Inferior parietal cortex (tissue), 1 donor: ENCODE data around the gene CCDC80.

Experiments
- DNase-seq: peaks from one replicate; pipeline ENCODE4 v3.0.0-alpha.2; 2016; ENCODE audit errors: extremely low spot score

Gene CCDC80, protein sequence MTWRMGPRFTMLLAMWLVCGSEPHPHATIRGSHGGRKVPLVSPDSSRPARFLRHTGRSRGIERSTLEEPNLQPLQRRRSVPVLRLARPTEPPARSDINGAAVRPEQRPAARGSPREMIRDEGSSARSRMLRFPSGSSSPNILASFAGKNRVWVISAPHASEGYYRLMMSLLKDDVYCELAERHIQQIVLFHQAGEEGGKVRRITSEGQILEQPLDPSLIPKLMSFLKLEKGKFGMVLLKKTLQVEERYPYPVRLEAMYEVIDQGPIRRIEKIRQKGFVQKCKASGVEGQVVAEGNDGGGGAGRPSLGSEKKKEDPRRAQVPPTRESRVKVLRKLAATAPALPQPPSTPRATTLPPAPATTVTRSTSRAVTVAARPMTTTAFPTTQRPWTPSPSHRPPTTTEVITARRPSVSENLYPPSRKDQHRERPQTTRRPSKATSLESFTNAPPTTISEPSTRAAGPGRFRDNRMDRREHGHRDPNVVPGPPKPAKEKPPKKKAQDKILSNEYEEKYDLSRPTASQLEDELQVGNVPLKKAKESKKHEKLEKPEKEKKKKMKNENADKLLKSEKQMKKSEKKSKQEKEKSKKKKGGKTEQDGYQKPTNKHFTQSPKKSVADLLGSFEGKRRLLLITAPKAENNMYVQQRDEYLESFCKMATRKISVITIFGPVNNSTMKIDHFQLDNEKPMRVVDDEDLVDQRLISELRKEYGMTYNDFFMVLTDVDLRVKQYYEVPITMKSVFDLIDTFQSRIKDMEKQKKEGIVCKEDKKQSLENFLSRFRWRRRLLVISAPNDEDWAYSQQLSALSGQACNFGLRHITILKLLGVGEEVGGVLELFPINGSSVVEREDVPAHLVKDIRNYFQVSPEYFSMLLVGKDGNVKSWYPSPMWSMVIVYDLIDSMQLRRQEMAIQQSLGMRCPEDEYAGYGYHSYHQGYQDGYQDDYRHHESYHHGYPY

DNA sequence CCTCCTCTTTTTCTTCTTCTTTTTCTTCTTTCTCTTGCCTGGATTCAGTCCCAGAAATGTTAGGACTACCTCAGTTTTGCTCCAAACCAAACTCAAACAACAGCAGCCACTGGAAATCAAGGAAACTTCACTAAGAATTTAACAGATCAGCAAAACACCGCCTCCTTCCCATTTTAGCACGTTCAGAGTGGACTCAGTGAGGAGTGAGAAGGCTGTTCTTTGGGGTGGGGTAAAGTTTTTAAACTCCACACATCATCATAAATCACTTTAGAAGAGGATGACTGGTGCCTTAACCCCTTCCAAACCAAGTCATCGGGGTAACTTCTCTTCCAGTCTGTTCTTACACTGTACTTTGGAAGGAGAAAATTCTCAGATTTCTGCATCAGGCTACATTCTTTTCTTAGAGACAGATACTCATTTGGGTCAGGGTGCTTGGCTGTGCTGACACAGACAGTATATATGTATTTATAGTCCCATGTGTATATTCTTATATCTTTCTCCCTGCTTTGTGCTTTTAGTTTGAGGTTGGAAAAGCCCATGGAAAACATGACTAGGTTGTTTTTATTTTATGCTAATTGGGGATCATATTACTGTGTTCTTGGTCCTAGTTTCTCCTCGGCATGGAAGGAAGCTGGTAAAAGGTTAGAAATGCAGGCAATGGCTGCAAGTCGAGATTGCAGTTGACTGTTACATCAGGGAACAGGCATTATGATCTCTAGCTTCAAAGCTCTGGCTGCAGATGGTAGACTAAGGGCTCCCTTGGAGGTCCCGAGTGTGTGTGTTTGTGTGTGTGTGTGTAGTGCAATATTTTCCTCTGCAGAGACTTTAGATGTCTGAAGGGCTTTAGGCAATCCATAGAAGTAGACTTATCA is at the start of gene CCDC80:
Gene CCDC80, minus strand, starts transcription at position 214 of the 872 bp plus-strand sequence. CDS start 1,238 bp downstream, outside the sequence.
- no peak for DNase-seq

DNA sequence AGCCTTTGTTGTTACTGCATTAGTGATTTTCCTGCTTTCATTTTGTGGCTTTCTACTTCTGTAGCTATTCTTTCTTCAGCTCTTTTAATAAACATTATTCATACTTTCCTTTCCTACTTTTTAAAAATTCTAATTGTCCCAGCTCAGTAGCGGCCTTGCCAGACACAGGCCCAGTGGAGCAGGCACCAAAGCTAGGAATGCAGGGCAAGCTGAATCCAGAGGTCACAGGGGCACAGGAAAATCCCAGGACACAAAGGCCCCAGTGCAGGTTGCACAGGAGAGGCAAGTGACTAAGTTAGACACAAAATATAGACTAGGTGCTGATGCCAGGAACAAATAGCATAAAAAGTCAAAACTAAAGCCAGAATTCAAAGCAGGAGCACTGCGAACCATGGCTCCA is 49.0 kb upstream of the CCDC80 start:
- no peak for DNase-seq

DNA sequence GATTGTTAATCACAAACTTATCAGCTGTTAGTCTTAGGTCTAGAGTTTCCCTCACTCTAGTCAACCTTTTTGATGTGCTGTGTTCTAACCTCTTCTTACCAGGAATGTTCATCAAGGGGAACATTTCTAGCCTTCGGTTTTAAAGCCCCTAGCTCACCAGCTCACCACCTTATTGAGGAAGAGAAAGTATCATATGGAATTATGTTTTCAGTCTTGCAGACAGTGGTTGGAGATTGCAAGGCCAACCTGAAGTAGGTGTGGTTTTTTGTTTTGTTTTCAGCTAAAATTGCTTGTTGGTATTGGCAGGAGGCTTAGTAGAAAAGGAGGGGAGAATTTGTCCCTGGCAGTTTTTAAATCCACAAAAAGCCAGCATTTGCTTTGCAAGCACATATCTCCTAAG is 48.4 kb upstream of the CCDC80 start:
- no peak for DNase-seq

DNA sequence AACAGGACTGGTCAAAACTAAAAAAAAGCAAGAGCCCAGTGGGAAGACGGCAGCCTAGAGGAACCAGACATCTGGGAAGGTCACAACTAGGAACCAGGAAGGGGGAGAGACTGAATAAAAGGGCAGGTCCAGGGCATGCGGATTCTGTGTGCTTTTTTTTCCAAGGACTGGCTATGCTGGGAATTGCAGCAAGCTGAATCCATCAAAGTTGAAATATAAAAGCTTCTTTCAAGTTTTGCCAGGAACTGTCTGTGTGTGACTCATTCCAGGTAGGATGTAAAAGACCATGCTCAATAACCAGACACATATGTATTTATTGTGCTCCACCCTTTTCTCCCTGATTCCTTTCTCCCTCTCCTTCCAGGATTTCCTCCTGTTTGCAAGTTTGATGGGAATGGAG is 47.9 kb upstream of the CCDC80 start:
- no peak for DNase-seq

DNA sequence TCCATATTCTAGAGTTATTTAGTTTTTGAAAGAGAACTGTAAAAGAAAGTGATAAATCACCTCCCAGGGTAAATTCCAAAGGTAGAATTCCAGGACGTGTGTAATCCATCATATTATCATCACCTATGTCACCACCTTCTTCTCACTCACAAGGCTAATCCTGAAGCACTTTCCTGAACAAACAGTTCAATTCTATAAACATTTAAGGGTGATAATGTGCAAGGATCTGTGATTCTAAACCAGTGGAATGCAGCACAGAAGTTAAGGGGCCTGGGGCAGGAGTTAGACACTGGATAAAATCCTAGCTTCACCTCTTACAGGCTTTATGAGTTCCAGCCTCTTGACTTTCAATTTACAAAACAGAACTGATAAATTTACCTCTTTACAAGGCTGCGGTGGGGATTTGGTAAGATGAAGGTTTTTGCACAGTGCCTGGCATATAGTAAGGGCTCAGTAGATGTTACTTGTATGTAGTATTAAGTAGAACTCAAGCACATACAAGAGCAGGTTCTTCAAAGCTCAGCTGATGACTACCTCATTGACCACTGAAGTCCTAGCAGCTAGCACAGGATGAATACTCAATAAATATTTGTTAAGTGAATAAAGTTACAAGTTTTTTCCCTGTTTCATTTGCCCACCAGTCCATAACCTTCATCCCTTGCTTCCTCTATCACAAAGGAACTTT is 47.3 kb upstream of the CCDC80 start:
- DNase-seq: no peak

DNA sequence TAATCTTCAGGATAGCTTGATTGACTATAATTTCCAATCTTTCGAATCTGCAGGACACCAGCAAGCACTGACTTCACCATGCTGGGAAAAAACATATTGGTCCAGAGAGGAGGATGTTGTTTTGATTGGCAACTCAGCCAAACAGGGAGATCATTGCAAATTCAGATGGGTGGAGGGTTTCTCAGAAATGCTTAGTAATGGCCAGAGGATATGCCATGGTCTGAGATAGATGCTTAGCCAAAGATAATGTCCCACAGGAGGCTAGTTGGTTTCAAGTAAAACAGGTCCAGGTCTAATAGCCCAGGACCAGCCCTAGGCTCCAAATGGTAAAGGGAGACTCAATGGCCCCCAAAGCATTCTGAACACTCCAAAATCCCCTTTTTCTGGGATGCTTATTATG is 46.7 kb upstream of the CCDC80 start:
- no peak for DNase-seq

DNA sequence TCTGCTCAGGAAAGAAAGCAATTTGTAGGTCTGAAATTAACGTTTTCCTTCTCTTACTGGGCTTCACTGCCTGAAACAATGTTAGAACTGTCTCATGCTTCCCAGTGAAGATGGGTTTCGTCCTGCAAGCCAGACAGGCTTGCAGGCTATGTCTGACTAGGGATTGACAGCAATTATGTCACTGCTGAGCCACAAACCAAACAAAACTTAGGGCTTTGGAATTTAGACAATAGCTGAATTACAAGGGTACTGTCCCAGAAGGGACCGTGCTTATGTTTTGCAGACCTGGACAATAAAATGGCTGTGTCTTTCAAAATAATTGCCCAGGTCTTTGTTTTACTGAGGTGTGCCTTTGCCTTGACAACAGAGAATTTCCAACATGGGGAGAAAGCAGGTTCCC is 46.3 kb upstream of the CCDC80 start:
- no peak for DNase-seq

DNA sequence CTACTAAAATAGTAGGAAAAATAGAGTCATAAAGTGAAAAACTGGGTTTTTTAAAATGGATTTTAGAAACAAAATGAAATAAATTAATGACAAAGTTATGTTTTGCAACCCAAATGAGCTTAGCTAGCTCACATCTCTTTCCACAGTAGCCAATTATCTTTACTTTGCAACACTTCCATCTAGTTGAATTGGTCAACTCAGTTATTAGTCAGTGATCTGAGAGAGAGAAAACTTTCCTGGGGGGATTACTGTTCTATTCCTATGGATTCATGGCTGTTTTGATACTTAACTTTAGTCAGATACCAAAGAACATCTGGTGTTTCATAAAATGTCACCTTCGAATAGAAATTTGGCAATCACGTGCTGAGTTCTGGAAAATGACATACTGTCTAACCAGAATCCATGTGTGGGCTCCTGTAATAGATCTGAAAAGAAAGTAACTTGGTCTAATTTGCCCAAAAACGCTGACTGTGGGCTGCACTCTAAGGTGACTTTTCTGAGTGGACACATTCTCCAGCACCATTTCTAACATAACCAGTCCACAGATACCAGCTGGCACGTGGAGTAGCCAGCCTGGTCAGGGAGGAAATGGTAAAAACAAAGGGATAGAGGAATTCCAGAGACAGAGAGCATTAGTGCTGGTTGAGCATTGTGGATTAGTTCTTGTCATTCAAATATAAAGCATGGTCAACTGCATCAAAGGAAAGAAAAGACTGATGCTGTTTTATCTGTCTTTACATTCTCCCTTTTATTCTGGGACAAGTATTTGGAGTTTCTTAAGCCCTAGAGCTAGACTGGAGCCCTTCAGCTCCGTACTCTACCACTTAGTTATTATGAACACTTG is 45.2 kb upstream of the CCDC80 start:
- DNase-seq: no peak

DNA sequence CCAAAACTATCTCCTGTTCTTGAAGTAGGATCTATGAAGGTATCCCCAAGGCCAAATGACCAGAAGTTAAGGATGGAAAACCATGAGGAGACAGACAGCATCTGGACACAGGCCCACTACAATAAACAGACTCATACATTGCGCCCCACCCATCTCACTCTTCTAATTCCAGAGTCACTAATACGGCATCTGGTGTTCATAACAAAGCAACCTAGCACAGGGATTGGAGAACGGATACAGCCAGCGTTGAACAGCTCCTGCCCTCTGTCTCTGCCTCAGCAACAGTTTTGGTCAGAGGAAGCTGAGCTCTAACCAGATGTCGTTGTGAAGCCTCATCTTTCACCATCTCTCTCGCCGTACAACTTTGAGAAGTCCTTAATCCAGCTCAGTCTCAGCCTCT is 44.5 kb upstream of the CCDC80 start:
- DNase-seq: no peak

DNA sequence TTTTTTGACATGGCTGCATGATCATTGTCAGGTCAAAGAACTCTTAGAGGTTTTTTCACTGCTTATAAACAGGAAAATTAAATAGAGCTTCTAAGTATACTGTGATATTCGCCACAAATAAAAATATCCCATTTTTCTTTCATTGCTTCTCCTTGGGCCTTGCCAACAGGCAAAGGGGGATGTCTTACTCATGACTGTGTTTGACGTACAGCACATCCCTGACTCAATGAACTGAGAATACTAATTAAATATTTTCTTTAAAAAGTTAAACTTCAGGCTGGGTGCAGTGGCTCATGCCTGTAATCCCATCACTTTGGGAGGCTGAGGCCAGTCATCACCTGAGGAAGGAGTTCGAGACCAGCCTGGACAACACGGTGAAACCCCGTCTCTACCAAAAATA is 41.4 kb upstream of the CCDC80 start:
- no peak for DNase-seq

DNA sequence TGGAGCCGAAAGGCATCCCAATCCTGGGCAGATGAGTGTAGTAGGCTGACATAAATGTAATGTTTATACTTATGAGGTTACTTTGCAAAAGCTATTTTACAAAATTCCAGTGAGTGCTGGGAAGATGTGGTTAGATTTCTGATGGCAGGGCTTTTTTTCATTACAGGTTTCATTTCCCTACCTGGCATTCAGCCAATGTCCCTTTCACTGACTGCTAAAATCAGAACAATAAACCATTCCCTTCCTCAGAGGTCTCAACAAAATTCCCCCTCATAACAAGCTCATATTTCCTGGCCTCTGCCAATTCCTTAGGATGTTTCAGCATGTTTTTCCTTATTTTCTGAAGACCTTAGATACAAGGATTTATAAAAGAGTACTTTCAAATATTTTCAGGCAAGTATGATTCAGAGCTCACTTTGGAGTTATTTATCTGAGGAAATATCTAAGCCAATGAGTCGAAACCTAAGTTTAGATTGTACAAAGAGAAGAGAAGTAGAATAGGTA is 40.9 kb upstream of the CCDC80 start:
- DNase-seq: no peak

DNA sequence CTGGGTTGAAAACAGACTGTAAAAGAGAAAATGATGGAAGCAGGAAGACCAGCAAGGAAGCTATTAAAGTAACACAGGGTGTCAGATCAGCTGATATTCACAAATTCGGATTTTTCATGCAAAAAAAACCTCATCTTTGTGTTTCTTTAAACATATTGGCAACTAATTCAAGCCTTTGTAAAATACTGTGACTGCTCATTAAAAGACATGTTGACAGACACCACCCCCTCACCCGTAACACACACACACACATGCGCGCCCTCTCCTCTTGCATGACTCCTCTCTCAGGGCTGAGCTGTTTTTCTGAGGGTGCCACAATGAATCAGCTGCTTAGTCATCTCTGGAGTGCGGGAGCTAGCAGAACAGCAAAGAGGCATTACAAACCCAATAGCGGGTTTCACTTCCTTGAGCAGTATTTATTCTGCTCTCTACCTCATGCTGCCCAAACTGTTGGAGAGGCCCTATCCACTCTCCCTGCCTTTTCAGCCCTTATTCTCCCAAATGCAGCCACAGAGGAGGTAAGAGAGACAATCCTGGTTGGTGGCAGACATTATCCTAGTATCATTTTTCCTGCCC is 35.8 kb upstream of the CCDC80 start:
- DNase-seq: peak; percentile 62

DNA sequence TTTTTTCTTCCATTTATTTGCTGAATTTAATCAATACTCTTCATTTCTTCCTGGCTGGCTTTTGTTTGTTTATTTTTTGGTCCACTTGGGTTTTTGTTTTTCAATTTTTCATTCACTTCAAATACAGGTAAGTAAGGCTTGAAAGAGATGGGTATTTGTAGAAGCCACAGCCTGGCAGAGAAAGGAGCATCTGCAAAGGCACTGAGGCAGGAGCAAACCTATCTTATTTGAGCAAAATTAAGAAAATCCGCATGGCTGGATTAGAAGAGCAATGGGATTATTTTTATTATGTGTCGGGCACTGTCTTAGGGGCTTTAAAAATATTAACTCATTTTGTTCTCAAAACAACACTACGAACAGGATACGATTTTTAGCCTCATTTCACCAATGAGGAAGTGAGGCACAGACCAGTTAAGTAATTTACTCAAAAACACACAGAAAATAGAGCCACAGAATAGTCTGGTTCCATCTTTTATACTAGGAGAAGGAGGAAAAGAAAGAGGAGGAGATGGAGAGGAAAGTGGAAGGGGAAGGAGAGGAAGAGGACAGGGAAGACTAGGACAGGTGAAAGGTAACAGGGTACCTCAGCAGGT is 35.1 kb upstream of the CCDC80 start:
- no peak for DNase-seq

DNA sequence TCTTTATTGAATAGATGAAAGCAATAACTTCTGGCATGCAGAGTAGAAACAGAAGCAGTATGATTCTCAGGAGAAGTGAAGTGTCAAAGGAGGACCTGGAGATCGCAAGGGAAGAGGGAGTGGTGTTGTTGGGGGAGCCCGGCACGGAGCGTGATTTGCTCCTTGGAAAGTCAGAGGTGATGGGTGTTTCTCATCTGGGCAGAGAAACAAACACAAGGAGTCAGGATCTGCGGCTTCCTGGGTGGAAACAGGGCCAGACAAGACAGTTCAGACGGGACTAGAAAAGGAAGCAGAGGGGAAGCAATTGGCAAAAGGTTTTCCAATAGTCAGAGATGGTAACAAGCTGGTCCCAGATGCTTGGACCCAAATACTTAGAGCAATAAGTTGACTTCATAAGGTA is 34.4 kb upstream of the CCDC80 start:
- no peak for DNase-seq

DNA sequence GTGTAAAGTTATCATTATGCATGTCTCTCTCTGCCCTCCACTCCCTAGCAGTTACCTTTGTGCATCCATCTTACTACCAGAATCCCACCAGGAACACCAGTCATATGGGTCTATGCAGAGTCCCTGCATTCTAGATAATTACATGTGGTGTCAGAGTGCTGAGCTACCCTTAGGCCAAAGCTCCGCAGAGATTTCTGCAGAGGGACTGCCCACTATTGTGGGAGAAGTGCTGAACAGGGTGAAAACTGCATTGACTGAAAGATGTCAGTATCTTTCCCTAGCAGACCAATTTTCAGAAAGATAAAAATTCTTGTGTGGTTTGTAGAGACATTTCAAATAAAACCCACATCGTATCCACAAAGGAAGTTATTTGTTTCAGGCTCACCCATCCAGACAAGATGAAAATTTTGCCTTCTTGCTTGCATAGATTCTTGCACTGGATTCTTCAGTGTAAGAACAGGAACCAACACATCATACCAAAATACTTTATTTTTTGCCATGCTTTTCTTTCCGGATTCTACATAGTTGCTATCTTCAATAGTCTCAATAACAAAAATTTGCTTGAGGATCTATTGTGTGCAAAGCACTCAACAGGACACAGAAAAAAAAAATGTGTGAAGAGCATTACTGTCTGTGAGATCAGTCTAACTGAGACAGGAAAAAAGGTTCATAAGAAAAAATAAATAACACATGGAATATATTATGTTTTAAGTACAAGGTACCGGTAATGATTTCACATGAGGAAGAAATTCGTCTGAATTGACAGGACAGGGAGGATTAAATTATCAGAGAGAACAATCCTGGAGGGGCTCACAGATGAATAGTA is 32.0 kb upstream of the CCDC80 start:
- DNase-seq: no peak

DNA sequence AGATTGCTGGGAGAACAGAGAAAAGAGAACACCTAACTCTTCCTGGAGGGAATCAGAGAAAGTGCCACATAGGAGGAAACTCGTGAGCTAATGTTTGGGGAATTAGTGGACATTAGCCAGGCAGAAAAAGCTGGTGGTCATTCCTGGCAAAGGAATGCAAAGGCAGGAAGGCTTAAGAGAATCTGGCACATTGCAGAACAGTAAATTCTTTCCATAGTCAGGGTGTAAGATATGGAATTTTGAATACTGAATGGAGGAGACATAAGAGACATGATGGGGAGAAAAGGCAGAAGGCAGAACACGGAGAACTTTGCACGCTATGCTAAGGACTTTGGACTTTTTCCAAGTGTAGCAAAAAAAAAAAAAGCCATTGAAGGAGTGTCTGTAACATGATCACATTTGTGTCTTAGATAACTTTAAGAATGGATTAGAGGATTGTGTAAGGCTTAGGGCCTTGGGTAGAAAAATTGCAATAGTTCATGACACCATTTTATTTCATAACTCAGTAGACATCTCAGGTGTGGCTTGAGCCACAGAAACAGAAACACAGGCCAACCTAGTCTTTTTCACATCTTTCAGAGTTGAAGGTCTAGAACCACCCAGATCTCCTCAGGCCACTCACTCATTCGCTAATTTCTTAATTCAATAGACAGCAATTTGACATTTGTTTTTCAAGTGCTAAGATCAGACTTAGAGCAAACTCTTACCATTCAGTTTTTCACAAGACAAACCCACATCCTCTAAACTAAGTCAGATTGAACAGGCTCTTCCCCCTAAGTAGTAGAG is 31.2 kb upstream of the CCDC80 start:
- DNase-seq: no peak

DNA sequence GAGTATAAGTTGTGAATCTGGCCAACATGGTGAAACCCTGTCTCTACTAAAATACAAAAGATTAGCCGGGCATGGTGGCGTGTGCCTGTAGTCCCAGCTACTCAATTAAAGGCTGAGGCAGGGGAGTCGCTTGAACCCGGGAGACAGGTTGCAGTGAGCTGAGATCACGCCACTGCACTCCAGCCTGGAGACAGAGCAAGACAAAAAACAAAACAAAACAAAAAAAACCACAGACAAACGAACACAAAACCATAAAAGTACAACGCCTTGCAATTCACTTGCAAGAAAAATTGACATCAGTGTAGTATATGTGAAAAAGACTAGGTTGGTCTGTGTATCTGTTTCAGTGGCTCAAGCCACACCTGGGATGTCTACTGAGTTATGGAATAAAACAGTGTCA is 29.9 kb upstream of the CCDC80 start:
- DNase-seq: no peak

DNA sequence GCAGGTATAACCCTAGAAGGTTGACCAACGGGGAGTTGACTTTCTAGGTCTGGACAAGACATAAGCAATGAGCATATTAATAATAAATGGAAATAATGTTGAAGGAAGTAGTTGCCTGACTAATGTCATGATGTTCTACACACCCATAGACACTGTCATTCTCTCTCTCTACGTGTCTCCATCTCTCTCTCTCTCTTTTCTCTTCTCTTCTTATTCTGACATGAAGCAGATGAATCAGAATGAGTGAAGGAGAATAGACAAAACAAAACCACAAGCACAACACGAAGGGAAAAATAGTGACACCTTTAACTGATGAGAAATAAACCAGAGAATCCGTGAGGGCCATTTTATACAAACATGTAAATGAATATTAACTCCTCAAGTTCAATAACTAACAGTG is 26.7 kb upstream of the CCDC80 start:
- no peak for DNase-seq
